Mammary epithelial cell (primary cell): ENCODE results near the gene PFKFB4.
A peak's percentile ranks its signal among the peaks of the same experiment; 100 is the strongest.

Experiments
- CTCF ChIP-seq, 2 donors: IDR thresholded peaks in 1 of 2; conservative IDR thresholded peaks in 1 of 2; 2 replicates each; pipeline ENCODE4 v1.5.1; 2011 to 2012; ENCODE audit warnings: inconsistent platforms in 2 of 2, low read length in 2 of 2, mild to moderate bottlenecking in 2 of 2, control low read depth in 1 of 2, low read depth in 1 of 2; ENCODE audit not compliant: insufficient read depth in 1 of 2; ENCODE audit errors: extremely low read depth in 1 of 2
- EZH2 ChIP-seq: IDR thresholded peaks from 2 replicates; pipeline ENCODE4 v1.6.1; 2012; ENCODE audit warnings: low read length, inconsistent platforms, borderline replicate concordance

DNA sequence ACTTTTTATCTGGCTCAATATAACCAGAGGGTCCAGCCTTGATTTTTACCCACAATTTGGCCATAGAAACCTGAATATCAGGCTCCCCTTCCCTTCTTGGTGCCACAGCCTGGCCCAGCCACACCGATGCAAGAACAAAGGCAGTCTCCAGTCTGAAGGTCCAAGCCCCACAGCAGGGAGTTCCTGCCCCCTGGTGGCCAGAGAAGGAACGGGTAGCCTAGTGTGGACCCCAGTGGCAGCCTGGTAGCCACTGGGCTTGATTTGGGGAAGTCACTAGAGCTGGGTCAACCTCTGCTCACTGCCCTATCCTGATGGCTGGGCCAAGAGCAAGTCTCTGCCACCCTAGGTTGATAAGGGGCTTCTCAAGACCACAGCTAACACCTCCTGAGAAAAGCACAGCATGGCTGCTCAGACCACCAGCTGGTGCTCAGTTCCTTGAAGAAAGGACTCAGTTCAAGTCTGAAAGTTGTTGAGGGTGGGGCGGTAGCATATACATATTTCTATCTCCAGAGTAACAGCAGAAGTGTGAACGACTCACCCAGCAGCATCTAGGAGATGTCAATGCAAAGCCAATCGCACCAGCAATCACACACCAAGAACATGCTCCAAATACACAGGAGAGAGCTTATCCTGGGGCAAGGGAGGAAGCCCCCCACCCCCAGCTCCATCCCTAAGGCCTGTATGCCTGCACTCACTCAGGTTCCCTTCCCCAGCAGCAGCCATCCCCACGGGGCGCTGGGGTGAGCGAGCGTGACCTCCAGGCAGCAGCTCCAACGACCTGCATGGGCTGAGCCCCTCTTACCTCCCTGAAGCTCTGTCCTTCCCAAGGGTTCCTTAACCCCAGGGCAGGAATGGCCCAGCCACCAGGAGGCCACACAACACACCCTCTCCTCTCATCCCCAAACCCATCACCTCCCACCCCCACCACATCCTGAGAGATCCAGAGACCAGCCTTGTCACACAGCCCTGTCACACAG, 7.6 kb downstream of the PFKFB4 start:
- TF ChIP-seq CTCF (conservative IDR thresholded peaks at IDR 0.05 in 1 of 2, IDR thresholded peaks at IDR 0.05 in 1 of 2; ENCODE audit: extremely low read depth in 1 of 2, insufficient read depth in 1 of 2, low read depth in 1 of 2, low read length in 2 of 2) (peak; percentile 94 to 95), EZH2 (no peak)
